Right cardiac atrium (tissue), 5 donors: ENCODE data around the gene GOLGA6L10. TPM values are rescaled to one million over a fixed set of nuclear protein-coding genes. Genes with fewer than 3 reads are reported as not detected.
"Not testable (repeated sequence)": the region's sequence is repeated elsewhere in the genome, so short reads cannot be mapped to it uniquely, and the experiment has no call there.

Source experiments
- ATAC-seq, 2 donors: fragments of 200-7000 bp; cut with Tn5 transposase; one replicate each; pipeline versions ENCODE4 v1.8.0 to v1.9.1; 2020; ENCODE audit warnings: moderate library complexity in 2 of 2, mild to moderate bottlenecking in 1 of 2
- DNase-seq, 3 donors: peaks; one replicate each; pipeline ENCODE4 v3.0.0-alpha.2; 2020
- H3K27ac ChIP-seq: one replicate; pipeline ENCODE4 v1.5.1; 2013; ENCODE audit warnings: mild to moderate bottlenecking, low read length, control low read depth, moderate library complexity
- H3K27me3 ChIP-seq: one replicate; pipeline ENCODE4 v1.6.1; 2013; ENCODE audit not compliant: control insufficient read depth, insufficient read depth
- H3K4me1 ChIP-seq: one replicate; pipeline ENCODE4 v1.6.1; 2013; ENCODE audit warnings: low read length; ENCODE audit not compliant: control insufficient read depth, insufficient read depth
- H3K4me3 ChIP-seq: one replicate; pipeline ENCODE4 v1.5.1; 2013; ENCODE audit warnings: low read length, control low read depth
- H3K9me3 ChIP-seq: one replicate; pipeline ENCODE4 v1.6.1; 2013; ENCODE audit warnings: low read length; ENCODE audit not compliant: control insufficient read depth
- WGBS: extraction: QIAGEN DNeasy Blood & Tissue Kit; methylation state at CpG from one replicate; pipeline ENCODE4 v1.1.7; 2013; 5-methylcytosine and 5-hydroxymethylcytosine counted together
- intact Hi-C, 4 donors: fragments of 100-400 bp; cut with DNase I; formaldehyde crosslinking; loops; one replicate each; pipeline versions ENCODE4 v1.11.0 to v1.14.0; 2022 to 2023
- polyA plus RNA-seq: library from polyadenylated mRNA; stranded (reverse); fragments of 200-250 nt; gene quantifications from one replicate; pipeline ENCODE4 v1.2.3, GENCODE V29; 2013
- total RNA-seq, 4 donors: library from RNA; stranded (reverse); fragmentation: NEBNext Ultra II Directional; extraction: Animal tissue kit (Norgen Biotek cat#: 25700); gene quantifications; one replicate each; pipeline ENCODE4 v1.2.1, GENCODE V29; 2021
- donor health status: healthy with polysubstance abuse.
- donor health status: DM: no; HTN: yes; CAD: no.
- donor health status: DM: no; HTN: no; CAD: no.
- donor health status: DM: no; HTN: yes; CAD: no; lungs with severe emphysema.
- donor health status: DM: yes; HTN: yes; CAD: no.

GOLGA6L10 gene
- total and polyA plus RNA-seq, 5 donors, result 0.21 to 1.4 (median 0.50) TPM; not detected in 1

DNA sequence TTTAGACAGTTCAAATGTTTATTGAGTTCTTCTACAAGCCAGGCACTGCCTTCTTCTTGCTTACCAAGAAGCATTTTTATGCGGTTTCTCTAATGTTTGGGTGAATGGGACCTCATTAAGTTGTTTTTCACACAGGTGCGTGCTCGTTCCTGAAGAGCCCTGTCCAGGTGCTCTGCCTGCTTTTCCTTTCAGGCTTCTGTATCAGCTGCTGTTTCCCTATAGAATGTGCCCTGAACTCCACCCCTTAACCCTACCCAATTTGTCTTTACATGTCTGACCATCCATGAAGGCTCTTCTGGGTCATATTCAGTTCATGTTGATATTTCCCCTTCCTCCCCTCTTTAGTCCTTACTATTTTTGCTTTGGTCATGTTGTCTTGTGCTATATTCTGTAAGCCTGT is 22.4 kb upstream of the GOLGA6L10 start:
- intact Hi-C loops, result no loop called here

GRCh38 chr15:82367790-82368189 is 18.5 kb upstream of the GOLGA6L10 start:
- H3K4me1 ChIP-seq, H3K27me3 ChIP-seq, intact Hi-C loops, H3K27ac ChIP-seq, DNase-seq, H3K9me3 ChIP-seq, H3K4me3 ChIP-seq, ATAC-seq: not testable (repeated sequence)
- WGBS, result 62% methylated on average over 2 of the region's 3 CpGs

More for the DNA sequence above, 22.4 kb upstream of the GOLGA6L10 start:
- ATAC-seq (no peak), DNase-seq (no peak)
- no peaks in the 10 kb centered on the region for H3K9me3 ChIP-seq
- H3K27ac ChIP-seq, result no peak overlapping the region
- H3K4me1 ChIP-seq, result no peaks in the 10 kb centered on the region
- no peak overlapping the region for H3K4me3 ChIP-seq
- WGBS, result 95% methylated on average over 3 of the region's 3 CpGs
- no peaks in the 10 kb centered on the region for H3K27me3 ChIP-seq

GRCh38 chr15:82365692-82366323 is 16.5 kb upstream of the GOLGA6L10 start:
- not testable (repeated sequence) for H3K4me1 ChIP-seq, H3K27me3 ChIP-seq

GRCh38 chr15:82364548-82364947 is 15.3 kb upstream of the GOLGA6L10 start:
- WGBS, result 71% methylated on average over 1 of the region's 3 CpGs

More at GRCh38 chr15:82365692-82366323, 16.5 kb upstream of the GOLGA6L10 start:
- DNase-seq, H3K9me3 ChIP-seq, H3K4me3 ChIP-seq, intact Hi-C loops, H3K27ac ChIP-seq: not testable (repeated sequence)
- WGBS, result 0% methylated on average over 2 of the region's 6 CpGs
- ATAC-seq, result peak; percentile 85 to 94

GRCh38 chr15:82362790-82363189 is 13.5 kb upstream of the GOLGA6L10 start:
- DNase-seq, intact Hi-C loops, H3K27me3 ChIP-seq, H3K27ac ChIP-seq, H3K9me3 ChIP-seq, H3K4me3 ChIP-seq, ATAC-seq, H3K4me1 ChIP-seq: not testable (repeated sequence)
- WGBS, result no CpG with 5 or more reads among the region's 3 CpGs

More at GRCh38 chr15:82364548-82364947, 15.3 kb upstream of the GOLGA6L10 start:
- H3K27ac ChIP-seq, H3K4me1 ChIP-seq, DNase-seq, H3K4me3 ChIP-seq, H3K27me3 ChIP-seq, ATAC-seq, H3K9me3 ChIP-seq, intact Hi-C loops: not testable (repeated sequence)

GRCh38 chr15:82360618-82361017 is 11.3 kb upstream of the GOLGA6L10 start:
- H3K9me3 ChIP-seq, H3K27me3 ChIP-seq, H3K4me3 ChIP-seq, DNase-seq, ATAC-seq, H3K27ac ChIP-seq, H3K4me1 ChIP-seq, intact Hi-C loops: not testable (repeated sequence)
- WGBS, result no CpG with 5 or more reads among the region's 7 CpGs

DNA sequence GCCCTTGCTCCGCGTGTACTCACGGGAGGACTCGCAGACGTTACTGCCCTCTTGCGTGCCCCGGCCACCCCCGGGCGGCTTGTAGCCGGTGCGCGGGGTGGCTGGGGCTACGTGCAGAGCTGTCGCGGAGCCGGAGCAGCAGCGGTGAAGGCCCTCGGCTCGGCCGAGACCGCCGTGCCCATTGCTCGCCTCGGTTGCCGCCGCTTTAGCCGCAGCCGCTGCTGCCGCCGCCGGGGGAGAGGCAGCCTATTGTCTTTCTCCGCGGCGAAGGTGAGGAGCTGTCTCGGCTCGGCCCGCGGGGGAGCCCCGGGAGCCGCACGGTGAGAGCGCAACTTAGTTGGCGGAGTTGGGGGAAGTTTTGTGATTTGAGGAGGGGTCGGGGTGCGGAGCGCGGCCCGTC is 5.8 kb upstream of the GOLGA6L10 start:
- H3K27me3 ChIP-seq, intact Hi-C loops, H3K4me1 ChIP-seq, H3K4me3 ChIP-seq, H3K9me3 ChIP-seq, DNase-seq, ATAC-seq, H3K27ac ChIP-seq: not testable (repeated sequence)
- no CpG with 5 or more reads among the region's 48 CpGs for WGBS

- H3K9me3 ChIP-seq, ATAC-seq, H3K4me1 ChIP-seq, H3K27ac ChIP-seq, intact Hi-C loops, H3K27me3 ChIP-seq, DNase-seq, H3K4me3 ChIP-seq: not testable (repeated sequence)
- 3% methylated on average over 5 of the region's 12 CpGs for WGBS
These were observed 5.3 kb upstream of the GOLGA6L10 start for GRCh38 chr15:82354546-82354945.

DNA sequence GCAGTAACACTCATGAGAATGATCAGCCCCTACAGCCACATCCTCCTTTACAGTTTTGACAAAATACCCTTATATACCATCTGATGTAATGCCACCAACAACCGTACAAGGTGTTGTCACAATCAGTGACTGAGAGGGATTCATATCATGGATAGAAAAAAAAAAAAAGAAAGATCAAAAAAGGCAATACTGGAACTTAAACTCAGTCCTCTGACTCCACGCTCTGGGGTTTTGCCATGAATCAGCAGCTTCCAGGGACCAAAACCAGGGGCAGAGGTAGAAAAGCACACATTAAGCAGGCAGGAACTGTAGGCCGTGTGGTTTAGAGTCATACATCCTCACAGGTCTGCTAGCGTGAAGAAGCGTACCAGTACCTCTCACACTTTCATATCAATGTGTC is 1.6 kb downstream of the GOLGA6L10 start:
- H3K27me3 ChIP-seq, H3K4me3 ChIP-seq, H3K4me1 ChIP-seq, H3K9me3 ChIP-seq, ATAC-seq, DNase-seq, H3K27ac ChIP-seq, intact Hi-C loops: not testable (repeated sequence)
- WGBS, result 66% methylated on average over 3 of the region's 5 CpGs

DNA sequence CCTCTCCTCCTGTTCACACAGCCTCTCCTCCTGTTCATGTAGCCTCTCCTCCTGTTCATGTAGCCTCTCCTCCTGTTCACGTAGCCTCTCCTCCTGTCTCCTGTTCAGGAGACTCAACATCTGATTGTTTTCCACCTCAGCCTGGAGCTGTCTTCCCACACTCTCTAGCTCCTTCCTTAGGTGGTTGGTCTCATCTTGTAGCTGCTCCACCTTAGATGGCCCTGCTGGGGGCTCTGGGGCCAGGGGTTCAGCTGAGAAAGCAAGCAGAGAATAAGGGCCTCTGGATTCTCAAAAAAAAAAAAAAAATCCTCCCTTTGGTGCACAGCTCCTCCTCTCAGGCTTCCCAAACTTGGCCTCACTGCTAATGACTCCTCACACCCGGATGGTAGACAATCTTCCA is 4.1 kb downstream of the GOLGA6L10 start:
- ATAC-seq, H3K4me3 ChIP-seq, H3K4me1 ChIP-seq, H3K9me3 ChIP-seq, intact Hi-C loops, H3K27ac ChIP-seq, H3K27me3 ChIP-seq: not testable (repeated sequence)
- peak in 1 of 3 donors; percentile 14 for DNase-seq
- WGBS, result 94% methylated on average over 1 of the region's 2 CpGs

DNA sequence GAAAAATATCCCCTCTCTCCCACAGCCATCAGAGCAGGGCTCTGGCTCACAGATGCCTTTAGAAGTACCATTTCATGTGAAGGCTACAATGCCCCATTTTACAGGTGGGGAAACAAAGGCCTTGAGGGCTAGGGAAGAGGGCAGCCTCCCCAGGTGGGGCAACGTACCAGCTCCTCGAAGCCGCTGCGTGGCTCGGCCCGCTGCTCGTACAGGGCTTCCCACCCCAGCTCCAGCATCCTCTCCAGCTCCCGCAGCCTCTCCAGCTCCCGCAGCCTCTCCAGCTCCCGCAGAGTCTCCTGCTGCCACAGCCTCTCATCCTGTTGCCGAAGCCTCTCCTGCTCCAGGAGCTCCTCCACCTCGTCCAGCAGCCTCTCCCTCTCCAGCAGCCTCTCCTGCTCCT is 4.9 kb downstream of the GOLGA6L10 start:
- H3K27ac ChIP-seq, H3K4me3 ChIP-seq, H3K27me3 ChIP-seq, H3K9me3 ChIP-seq, ATAC-seq, intact Hi-C loops, H3K4me1 ChIP-seq: not testable (repeated sequence)
- DNase-seq, result peak in 1 of 3 donors; percentile 6
- 91% methylated on average over 11 of the region's 12 CpGs for WGBS

DNA sequence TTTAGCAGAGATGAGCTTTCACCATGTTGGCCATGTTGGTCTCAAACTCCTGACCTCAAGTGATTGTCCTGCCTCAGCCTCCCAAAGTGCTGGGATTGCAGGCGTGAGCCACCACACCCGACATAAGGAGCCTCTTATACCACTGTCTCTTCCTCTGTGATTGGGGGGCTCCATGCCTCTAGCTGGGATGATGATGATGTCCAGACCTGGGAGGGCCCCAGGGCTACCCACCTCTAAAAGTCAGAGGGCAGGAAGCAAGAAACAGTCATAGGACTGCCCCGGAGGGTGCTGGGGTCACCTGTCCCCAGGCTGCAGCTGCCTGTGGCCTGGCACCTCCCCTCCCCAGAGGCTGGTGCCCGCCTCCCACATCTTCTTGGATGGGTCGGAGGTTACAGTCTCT is 5.4 kb downstream of the GOLGA6L10 start:
- DNase-seq, ATAC-seq, H3K4me1 ChIP-seq, intact Hi-C loops, H3K9me3 ChIP-seq, H3K4me3 ChIP-seq, H3K27ac ChIP-seq, H3K27me3 ChIP-seq: not testable (repeated sequence)
- 92% methylated on average over 2 of the region's 5 CpGs for WGBS
